NT2/D1 (cell line): ENCODE measurements around the gene PPP1R3G.

Source experiments
- DNase-seq: peaks from one replicate; pipeline ENCODE4 v3.0.0-alpha.2; 2011; ENCODE audit warnings: low read depth, low spot score
- H3K27me3 ChIP-seq: 2 replicates; pipeline ENCODE4 v1.6.0; 2011; ENCODE audit warnings: mild to moderate bottlenecking; ENCODE audit not compliant: insufficient read length, insufficient read depth
- H3K36me3 ChIP-seq: 2 replicates; pipeline ENCODE4 v1.6.1; 2011; ENCODE audit warnings: mild to moderate bottlenecking, low read length, mixed read lengths; ENCODE audit not compliant: insufficient read depth, insufficient read length
- H3K4me1 ChIP-seq: 2 replicates; pipeline ENCODE4 v1.5.1; 2011; ENCODE audit not compliant: insufficient read depth, insufficient read length
- H3K4me3 ChIP-seq: 2 replicates; pipeline ENCODE4 v1.5.1; 2011; ENCODE audit warnings: low read depth; ENCODE audit not compliant: insufficient read length
- H3K9ac ChIP-seq: 2 replicates; pipeline ENCODE4 v1.6.0; 2011; ENCODE audit warnings: low read depth; ENCODE audit not compliant: insufficient read length
- H3K9me3 ChIP-seq: 2 replicates; pipeline ENCODE4 v1.5.1; 2011; ENCODE audit warnings: mild to moderate bottlenecking, low read length; ENCODE audit not compliant: insufficient read depth
- SUZ12 ChIP-seq: IDR thresholded peaks from 2 replicates; pipeline ENCODE4 v1.6.1; 2011; ENCODE audit not compliant: insufficient read length, insufficient read depth; ENCODE audit errors: extremely low read depth
- YY1 ChIP-seq: IDR thresholded peaks from 2 replicates; pipeline ENCODE4 v1.6.1; 2011; ENCODE audit not compliant: insufficient read length, insufficient read depth
- ZNF274 ChIP-seq: IDR thresholded peaks from 2 replicates; pipeline ENCODE4 v1.6.1; 2011; ENCODE audit warnings: mild to moderate bottlenecking, low read depth, low read length

Gene PPP1R3G

GRCh38 chr6:5081955-5082354, 3.2 kb upstream of the PPP1R3G start:
- Histone ChIP-seq H3K36me3 (no peaks in the 10 kb centered on the region), H3K4me1 (peaks cover 4% of the 10 kb centered on the region), H3K9ac (no peak overlapping the region), H3K9me3 (no peaks in the 10 kb centered on the region), H3K4me3 (no peak overlapping the region), H3K27me3 (peaks cover 42% of the 10 kb centered on the region)
- DNase-seq: no peak
- TF ChIP-seq ZNF274 (no peak), SUZ12 (no peak), YY1 (no peak)

GRCh38 chr6:5082487-5083306, 2.4 kb upstream of the PPP1R3G start:
- Histone ChIP-seq H3K4me3 (no peak overlapping the region), H3K27me3 (peaks cover 49% of the 10 kb centered on the region), H3K36me3 (no peaks in the 10 kb centered on the region), H3K9me3 (no peaks in the 10 kb centered on the region), H3K9ac (no peak overlapping the region), H3K4me1 (peaks cover 7% of the 10 kb centered on the region)
- TF ChIP-seq SUZ12 (no peak), YY1 (no peak), ZNF274 (no peak)
- DNase-seq: no peak

GRCh38 chr6:5083307-5083583, 1.9 kb upstream of the PPP1R3G start:
- H3K4me3 ChIP-seq: no peak overlapping the region
- peaks cover 8% of the 10 kb centered on the region for H3K4me1 ChIP-seq
- no peak overlapping the region for H3K9ac ChIP-seq
- H3K36me3 ChIP-seq: no peaks in the 10 kb centered on the region
- no peak for DNase-seq
- peaks cover 51% of the 10 kb centered on the region for H3K27me3 ChIP-seq
- H3K9me3 ChIP-seq: no peaks in the 10 kb centered on the region
- TF ChIP-seq ZNF274 (no peak), SUZ12 (no peak), YY1 (no peak)

- TF ChIP-seq YY1 (no peak), SUZ12 (no peak), ZNF274 (no peak)
- Histone ChIP-seq H3K36me3 (no peaks in the 10 kb centered on the region), H3K9me3 (no peaks in the 10 kb centered on the region), H3K4me1 (peaks cover 8% of the 10 kb centered on the region), H3K27me3 (peaks cover 51% of the 10 kb centered on the region), H3K4me3 (peak overlapping the region; percentile 49), H3K9ac (peak overlapping the region; percentile 72)
- DNase-seq: no peak
These were observed 1.3 kb upstream of the PPP1R3G start for GRCh38 chr6:5083813-5084359.

GRCh38 chr6:5084360-5084780, 771 bp upstream of the PPP1R3G start:
- TF ChIP-seq ZNF274 (no peak), YY1 (no peak), SUZ12 (no peak)
- Histone ChIP-seq H3K4me3 (peak overlapping the region; percentile 49), H3K9ac (peak overlapping the region; percentile 72), H3K36me3 (no peaks in the 10 kb centered on the region), H3K4me1 (peaks cover 8% of the 10 kb centered on the region), H3K9me3 (no peaks in the 10 kb centered on the region), H3K27me3 (peaks cover 51% of the 10 kb centered on the region)
- DNase-seq: no peak

- Histone ChIP-seq H3K4me1 (peaks cover 8% of the 10 kb centered on the region), H3K9me3 (no peaks in the 10 kb centered on the region), H3K27me3 (peaks cover 51% of the 10 kb centered on the region), H3K36me3 (no peaks in the 10 kb centered on the region), H3K4me3 (peak overlapping the region; percentile 49), H3K9ac (peak overlapping the region; percentile 33)
- TF ChIP-seq ZNF274 (no peak), YY1 (no peak), SUZ12 (no peak)
- DNase-seq: peak; percentile 25
These were observed 630 bp downstream of the PPP1R3G start for GRCh38 chr6:5085648-5086293.

- DNase-seq: no peak
- no peaks in the 10 kb centered on the region for H3K36me3 ChIP-seq
- TF ChIP-seq SUZ12 (no peak), ZNF274 (no peak), YY1 (no peak)
- H3K4me1 ChIP-seq: peaks cover 8% of the 10 kb centered on the region
- H3K9me3 ChIP-seq: no peaks in the 10 kb centered on the region
- H3K9ac ChIP-seq: peak overlapping the region; percentile 33
- peaks cover 51% of the 10 kb centered on the region for H3K27me3 ChIP-seq
- H3K4me3 ChIP-seq: peak overlapping the region; percentile 49
These were observed 1.3 kb downstream of the PPP1R3G start for GRCh38 chr6:5086294-5086890.
